Measurements from ENCODE around the gene ANKRD40CL.
A peak's percentile ranks its signal among the peaks of the same experiment; 100 is the strongest.
"Not testable (repeated sequence)": the region's sequence is repeated elsewhere in the genome, so short reads cannot be mapped to it uniquely, and the experiment has no call there.

ANKRD40CL gene, protein sequence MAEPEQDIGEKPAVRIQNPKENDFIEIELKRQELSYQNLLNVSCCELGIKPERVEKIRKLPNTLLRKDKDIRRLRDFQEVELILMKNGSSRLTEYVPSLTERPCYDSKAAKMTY

GRCh38 chr17:50767446-50767845 lies at the start of gene ANKRD40CL:
TSS of gene ANKRD40CL (minus strand) at chr17:50767518. CDS start at chr17:50766913, 605 bp downstream.
- Mint-ChIP-seq H3K27ac (no peak within 1 kb of the TSS), H3K4me1 (ENCODE audit: low read depth) (peaks cover 11% of the 10 kb centered on the region), H3K27me3 (peaks cover 7% of the 10 kb centered on the region), H3K36me3 (ENCODE audit: low read depth) (no peaks in the 10 kb centered on the region), H3K9me3 (no peaks in the 10 kb centered on the region), H3K4me3 (no peak within 1 kb of the TSS)
- DNase-seq, result peak; percentile 5

- no peak for DNase-seq
- Mint-ChIP-seq H3K4me1 (ENCODE audit: low read depth) (peaks cover 5% of the 10 kb centered on the region), H3K36me3 (ENCODE audit: low read depth) (no peaks in the 10 kb centered on the region), H3K9me3 (no peaks in the 10 kb centered on the region), H3K27ac (no peak overlapping the region), H3K27me3 (peaks cover 10% of the 10 kb centered on the region), H3K4me3 (no peak overlapping the region)
These were observed 49.0 kb upstream of the ANKRD40CL start for GRCh38 chr17:50816271-50816670.

GRCh38 chr17:50815400-50815799 lies 48.1 kb upstream of the ANKRD40CL start:
- H3K27ac Mint-ChIP-seq, result no peak overlapping the region
- peaks cover 5% of the 10 kb centered on the region for H3K4me1 Mint-ChIP-seq (ENCODE audit: low read depth)
- no peak for DNase-seq
- H3K9me3 Mint-ChIP-seq, result no peaks in the 10 kb centered on the region
- H3K27me3 Mint-ChIP-seq, result peaks cover 10% of the 10 kb centered on the region
- no peak overlapping the region for H3K4me3 Mint-ChIP-seq
- H3K36me3 Mint-ChIP-seq (ENCODE audit: low read depth), result no peaks in the 10 kb centered on the region

- Mint-ChIP-seq H3K4me3 (no peak overlapping the region), H3K27me3 (peaks cover 10% of the 10 kb centered on the region), H3K36me3 (ENCODE audit: low read depth) (no peaks in the 10 kb centered on the region), H3K27ac (no peak overlapping the region), H3K4me1 (ENCODE audit: low read depth) (peaks cover 5% of the 10 kb centered on the region), H3K9me3 (no peaks in the 10 kb centered on the region)
- DNase-seq, result no peak
These were observed 46.3 kb upstream of the ANKRD40CL start for GRCh38 chr17:50813583-50813982.

DNA sequence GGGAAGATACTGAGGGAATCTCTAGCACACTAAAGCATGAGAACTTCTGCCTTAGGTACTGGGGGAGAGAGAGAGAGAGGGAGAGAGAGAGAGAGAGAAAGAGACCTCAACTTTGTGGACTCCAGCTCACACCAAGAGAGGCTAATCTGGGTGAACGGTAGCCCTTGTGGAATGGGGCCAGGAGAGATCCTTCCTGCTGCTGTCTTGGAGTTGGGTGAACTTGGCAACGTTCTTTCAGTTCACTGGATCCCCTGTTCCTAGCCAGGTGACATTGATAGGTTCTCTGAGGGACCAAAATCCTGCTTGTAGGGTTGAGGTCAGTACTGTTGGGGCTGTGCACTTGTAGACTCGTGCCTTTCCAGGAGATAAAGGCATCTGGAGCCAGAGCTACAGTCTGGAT lies 41.6 kb upstream of the ANKRD40CL start:
- H3K36me3 Mint-ChIP-seq (ENCODE audit: low read depth), result no peaks in the 10 kb centered on the region
- H3K4me3 Mint-ChIP-seq, result no peak overlapping the region
- H3K27me3 Mint-ChIP-seq, result no peaks in the 10 kb centered on the region
- no peaks in the 10 kb centered on the region for H3K9me3 Mint-ChIP-seq
- H3K4me1 Mint-ChIP-seq (ENCODE audit: low read depth), result no peaks in the 10 kb centered on the region
- no peak overlapping the region for H3K27ac Mint-ChIP-seq
- DNase-seq, result no peak

GRCh38 chr17:50808413-50808812 lies 41.1 kb upstream of the ANKRD40CL start:
- Mint-ChIP-seq H3K4me1 (ENCODE audit: low read depth) (no peaks in the 10 kb centered on the region), H3K27ac (no peak overlapping the region), H3K9me3 (no peaks in the 10 kb centered on the region), H3K4me3 (no peak overlapping the region), H3K36me3 (ENCODE audit: low read depth) (no peaks in the 10 kb centered on the region), H3K27me3 (no peaks in the 10 kb centered on the region)
- no peak for DNase-seq

DNA sequence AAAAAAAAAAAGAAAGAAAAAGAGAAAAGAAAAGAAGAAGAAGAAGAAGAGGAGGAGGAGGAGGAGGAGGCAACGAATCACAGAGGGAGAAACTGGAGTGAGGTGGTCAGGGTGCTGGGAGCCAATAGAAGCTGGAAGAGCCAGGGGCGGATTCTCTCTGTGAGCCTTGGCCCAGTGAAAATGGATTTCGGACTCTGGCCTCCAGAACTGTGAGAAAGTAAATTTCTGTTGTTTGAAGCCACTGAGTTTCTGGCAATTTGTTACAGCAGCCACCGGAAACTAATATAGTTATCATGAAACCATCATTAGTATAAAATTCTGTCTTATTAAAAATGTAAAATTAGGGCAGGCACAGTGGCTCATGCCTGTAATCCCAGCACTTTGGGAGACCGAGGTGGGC lies 40.4 kb upstream of the ANKRD40CL start:
- no peaks in the 10 kb centered on the region for H3K36me3 Mint-ChIP-seq (ENCODE audit: low read depth)
- H3K27me3 Mint-ChIP-seq, result no peaks in the 10 kb centered on the region
- no peaks in the 10 kb centered on the region for H3K9me3 Mint-ChIP-seq
- H3K27ac Mint-ChIP-seq, result no peak overlapping the region
- H3K4me1 Mint-ChIP-seq (ENCODE audit: low read depth), result no peaks in the 10 kb centered on the region
- DNase-seq, result no peak
- H3K4me3 Mint-ChIP-seq, result no peak overlapping the region

- Mint-ChIP-seq H3K4me1 (ENCODE audit: low read depth) (no peaks in the 10 kb centered on the region), H3K27ac (no peak overlapping the region), H3K27me3 (no peaks in the 10 kb centered on the region), H3K9me3 (no peaks in the 10 kb centered on the region), H3K36me3 (ENCODE audit: low read depth) (no peaks in the 10 kb centered on the region), H3K4me3 (no peak overlapping the region)
- DNase-seq, result no peak
These were observed 39.7 kb upstream of the ANKRD40CL start for GRCh38 chr17:50807009-50807408.

GRCh38 chr17:50806141-50806643 lies 38.9 kb upstream of the ANKRD40CL start:
- H3K27me3 Mint-ChIP-seq, result no peaks in the 10 kb centered on the region
- no peak overlapping the region for H3K4me3 Mint-ChIP-seq
- H3K27ac Mint-ChIP-seq, result no peak overlapping the region
- H3K36me3 Mint-ChIP-seq (ENCODE audit: low read depth), result no peaks in the 10 kb centered on the region
- H3K9me3 Mint-ChIP-seq, result no peaks in the 10 kb centered on the region
- DNase-seq, result no peak
- H3K4me1 Mint-ChIP-seq (ENCODE audit: low read depth), result no peaks in the 10 kb centered on the region

GRCh38 chr17:50805486-50805885 lies 38.2 kb upstream of the ANKRD40CL start:
- H3K9me3 Mint-ChIP-seq, result no peaks in the 10 kb centered on the region
- no peak overlapping the region for H3K27ac Mint-ChIP-seq
- H3K36me3 Mint-ChIP-seq (ENCODE audit: low read depth), result no peaks in the 10 kb centered on the region
- no peaks in the 10 kb centered on the region for H3K4me1 Mint-ChIP-seq (ENCODE audit: low read depth)
- no peaks in the 10 kb centered on the region for H3K27me3 Mint-ChIP-seq
- no peak for DNase-seq
- H3K4me3 Mint-ChIP-seq, result no peak overlapping the region

- H3K9me3 Mint-ChIP-seq; H3K27ac Mint-ChIP-seq; H3K36me3 Mint-ChIP-seq (ENCODE audit: low read depth); H3K27me3 Mint-ChIP-seq; H3K4me3 Mint-ChIP-seq; DNase-seq; H3K4me1 Mint-ChIP-seq (ENCODE audit: low read depth): not testable (repeated sequence)
These were observed 37.6 kb upstream of the ANKRD40CL start for GRCh38 chr17:50804749-50805475.

DNA sequence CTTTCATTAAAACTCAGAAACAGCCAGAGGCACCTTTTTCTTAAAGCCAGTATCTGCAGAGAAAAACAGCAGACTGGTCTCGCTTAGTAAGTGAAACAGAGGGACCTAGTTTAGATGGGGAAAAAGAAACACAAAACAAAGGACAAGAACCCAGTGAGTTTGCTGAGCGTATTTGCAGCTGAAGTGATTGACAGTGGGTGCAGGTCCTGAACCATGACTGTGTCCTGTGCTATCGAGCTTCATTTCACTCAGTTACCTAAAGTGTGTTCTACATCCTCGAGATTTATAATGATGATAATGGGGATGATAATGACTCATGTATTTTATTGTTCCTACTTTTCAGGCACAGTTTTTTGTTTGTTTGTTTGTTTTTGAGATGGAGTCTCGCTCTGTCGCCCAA lies 36.4 kb upstream of the ANKRD40CL start:
- Mint-ChIP-seq H3K4me3 (no peak overlapping the region), H3K27me3 (no peaks in the 10 kb centered on the region), H3K36me3 (ENCODE audit: low read depth) (no peaks in the 10 kb centered on the region), H3K27ac (no peak overlapping the region), H3K9me3 (no peaks in the 10 kb centered on the region), H3K4me1 (ENCODE audit: low read depth) (no peaks in the 10 kb centered on the region)
- DNase-seq, result no peak

DNA sequence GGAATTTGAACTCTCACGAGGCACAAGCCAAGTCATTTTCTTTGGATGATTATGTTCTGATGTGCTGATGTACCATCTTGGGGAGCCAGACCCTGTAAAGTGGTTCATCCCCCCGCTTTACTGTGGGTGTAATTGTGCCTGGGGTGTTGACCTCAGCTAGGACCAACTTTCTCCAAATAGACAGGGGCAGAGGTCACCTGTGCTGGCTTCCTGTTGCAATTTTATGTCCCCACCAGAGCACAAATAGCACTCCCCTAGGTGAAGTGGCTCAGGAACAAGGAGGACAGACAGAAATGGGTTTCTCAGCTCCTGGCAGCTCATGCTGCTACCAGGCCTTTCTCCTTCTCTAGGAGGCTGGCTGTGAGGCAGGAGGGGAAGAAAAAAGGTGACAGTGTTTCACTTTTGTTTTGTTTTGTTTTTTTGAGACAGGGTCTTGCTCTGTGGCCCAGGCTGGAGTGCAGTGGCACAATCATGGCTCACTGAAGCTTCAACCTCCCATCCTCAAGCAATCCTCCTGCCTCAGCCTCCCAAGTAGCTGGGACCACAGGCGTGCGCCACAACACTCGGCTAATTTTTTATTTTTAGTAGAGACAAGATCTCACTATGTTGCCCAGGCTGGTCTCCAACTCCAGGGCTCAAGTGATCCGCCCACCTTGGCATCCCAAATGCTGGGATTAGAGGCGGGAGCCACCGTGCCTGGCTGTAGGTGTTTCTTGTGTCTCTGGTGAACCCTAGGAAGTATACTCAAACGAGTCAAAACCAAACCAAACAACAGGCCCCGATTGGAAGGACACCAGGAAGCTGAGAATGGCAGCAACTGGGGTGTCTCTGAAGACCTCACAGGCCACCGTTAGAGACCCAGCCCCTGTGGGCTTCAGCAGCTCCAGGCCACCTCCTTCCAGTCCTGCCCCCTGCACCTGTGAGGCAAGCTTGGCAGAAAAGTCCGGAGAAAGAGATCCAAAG lies 35.6 kb upstream of the ANKRD40CL start:
- Mint-ChIP-seq H3K9me3 (no peaks in the 10 kb centered on the region), H3K4me1 (ENCODE audit: low read depth) (no peaks in the 10 kb centered on the region), H3K36me3 (ENCODE audit: low read depth) (no peaks in the 10 kb centered on the region), H3K27ac (no peak overlapping the region), H3K4me3 (no peak overlapping the region), H3K27me3 (no peaks in the 10 kb centered on the region)
- no peak for DNase-seq

DNA sequence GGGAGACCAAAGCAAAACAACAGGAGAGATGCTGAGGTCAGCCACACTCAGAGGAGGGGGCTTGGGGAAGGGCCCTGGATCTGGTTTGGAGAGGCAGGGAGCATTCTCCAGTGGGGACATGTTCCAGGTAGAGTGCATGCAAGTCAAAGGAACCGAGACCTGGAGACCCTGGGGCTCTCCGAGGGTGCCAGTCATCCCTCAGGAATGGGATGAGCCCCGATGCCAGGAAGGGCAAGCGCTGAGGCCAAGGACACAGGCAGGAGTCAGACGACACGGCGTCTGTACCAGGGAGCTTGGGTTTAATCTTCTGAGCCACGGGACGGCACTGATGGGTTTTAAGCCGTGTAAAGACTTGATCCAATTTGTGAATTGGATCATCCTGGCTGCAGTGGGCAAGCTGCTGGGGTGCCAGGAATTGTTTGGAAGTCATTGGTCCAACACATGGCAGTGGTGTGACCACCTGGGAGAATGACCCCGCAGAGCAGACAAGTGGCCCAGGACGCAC lies 32.9 kb upstream of the ANKRD40CL start:
- Mint-ChIP-seq H3K4me1 (ENCODE audit: low read depth) (no peaks in the 10 kb centered on the region), H3K9me3 (no peaks in the 10 kb centered on the region), H3K4me3 (no peak overlapping the region), H3K27me3 (no peaks in the 10 kb centered on the region), H3K27ac (no peak overlapping the region), H3K36me3 (ENCODE audit: low read depth) (no peaks in the 10 kb centered on the region)
- DNase-seq, result no peak
